Measurements from ENCODE around the gene NUAK1.

Gene NUAK1

DNA sequence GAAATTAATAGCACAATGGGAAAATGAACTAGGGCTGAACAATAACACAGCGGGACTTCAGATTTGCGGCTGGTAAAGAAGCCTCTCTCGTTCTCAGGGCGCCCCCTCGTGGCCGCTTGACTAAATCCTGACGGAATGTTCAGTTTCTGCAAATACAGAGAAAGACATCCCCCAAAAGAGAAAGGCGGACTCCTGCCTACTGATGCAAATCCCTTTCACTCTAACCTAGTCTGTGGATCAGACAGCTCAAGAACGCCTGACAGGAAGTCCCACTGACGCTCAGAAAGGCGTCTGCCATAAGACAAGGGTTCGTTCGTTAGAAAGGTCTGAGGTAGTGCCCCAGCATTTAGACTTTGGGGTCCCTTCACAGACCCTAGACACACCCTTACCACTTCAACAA is 2.5 kb downstream of the NUAK1 start:
- H3K4me1 ChIP-seq (ENCODE audit: control insufficient read depth, insufficient read depth, low read length): peaks cover 64% of the 10 kb centered on the region

DNA sequence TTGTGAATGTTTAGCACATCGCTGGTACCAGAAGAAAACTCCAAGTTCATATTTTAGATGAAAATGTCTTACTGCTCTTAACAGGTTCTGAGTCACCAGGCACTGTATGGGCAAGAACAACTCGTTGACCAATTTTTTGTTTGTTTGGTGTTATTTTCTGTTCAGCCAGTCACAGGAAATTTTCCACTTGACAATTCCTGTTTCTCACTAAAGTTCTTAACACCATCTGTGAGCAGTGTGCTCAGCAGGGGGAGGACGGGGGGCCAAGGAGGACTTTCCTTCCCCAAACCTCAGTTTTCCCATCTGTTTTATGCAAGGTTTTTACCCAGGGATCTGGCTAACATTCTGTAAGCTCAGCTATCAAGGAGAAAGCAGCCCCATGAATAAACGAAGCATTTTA is 3.0 kb downstream of the NUAK1 start:
- Histone ChIP-seq H3K4me1 (ENCODE audit: control insufficient read depth, insufficient read depth, low read length) (peaks cover 64% of the 10 kb centered on the region), H3K9ac (ENCODE audit: low read depth, low read length) (peak overlapping the region; percentile 75), H3K4me2 (ENCODE audit: low read length) (peak overlapping the region; percentile 94), H3K9me3 (replicated peaks; ENCODE audit: low read length) (no peaks in the 10 kb centered on the region), H3K36me3 (ENCODE audit: insufficient read depth, low read length) (no peaks in the 10 kb centered on the region), H3K27me3 (ENCODE audit: control insufficient read depth, insufficient read depth, low read length) (no peaks in the 10 kb centered on the region), H3K4me3 (ENCODE audit: low read length) (peak overlapping the region; percentile 59)

More for the DNA sequence above, 2.5 kb downstream of the NUAK1 start:
- no peaks in the 10 kb centered on the region for H3K9me3 ChIP-seq (replicated peaks; ENCODE audit: low read length)
- peak overlapping the region; percentile 94 for H3K4me2 ChIP-seq (ENCODE audit: low read length)
- peak overlapping the region; percentile 94 for H3K9ac ChIP-seq (ENCODE audit: low read depth, low read length)
- H3K36me3 ChIP-seq (ENCODE audit: insufficient read depth, low read length): no peaks in the 10 kb centered on the region
- H3K4me3 ChIP-seq (ENCODE audit: low read length): peak overlapping the region; percentile 85
- no peaks in the 10 kb centered on the region for H3K27me3 ChIP-seq (ENCODE audit: control insufficient read depth, insufficient read depth, low read length)

DNA sequence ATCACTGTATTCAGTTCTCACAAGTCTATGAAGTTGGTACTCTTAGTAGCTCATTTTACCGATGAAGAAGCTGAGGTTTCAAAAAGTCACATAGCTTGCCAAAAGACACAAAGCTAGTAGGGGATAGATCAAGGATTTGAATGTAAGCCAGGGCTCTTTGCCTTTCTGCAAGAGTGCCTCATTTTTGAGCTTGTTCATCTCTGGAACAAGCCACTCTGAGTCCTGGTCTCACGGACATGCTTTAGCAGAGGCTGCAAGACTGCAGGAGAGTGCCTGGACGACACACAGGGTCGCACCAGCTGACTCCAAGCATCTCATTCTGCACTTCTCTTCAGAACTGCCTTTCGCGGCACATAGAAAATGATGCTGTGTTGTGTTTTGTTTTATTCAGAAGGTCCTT is 3.7 kb downstream of the NUAK1 start:
- no peak overlapping the region for H3K4me3 ChIP-seq (ENCODE audit: low read length)

DNA sequence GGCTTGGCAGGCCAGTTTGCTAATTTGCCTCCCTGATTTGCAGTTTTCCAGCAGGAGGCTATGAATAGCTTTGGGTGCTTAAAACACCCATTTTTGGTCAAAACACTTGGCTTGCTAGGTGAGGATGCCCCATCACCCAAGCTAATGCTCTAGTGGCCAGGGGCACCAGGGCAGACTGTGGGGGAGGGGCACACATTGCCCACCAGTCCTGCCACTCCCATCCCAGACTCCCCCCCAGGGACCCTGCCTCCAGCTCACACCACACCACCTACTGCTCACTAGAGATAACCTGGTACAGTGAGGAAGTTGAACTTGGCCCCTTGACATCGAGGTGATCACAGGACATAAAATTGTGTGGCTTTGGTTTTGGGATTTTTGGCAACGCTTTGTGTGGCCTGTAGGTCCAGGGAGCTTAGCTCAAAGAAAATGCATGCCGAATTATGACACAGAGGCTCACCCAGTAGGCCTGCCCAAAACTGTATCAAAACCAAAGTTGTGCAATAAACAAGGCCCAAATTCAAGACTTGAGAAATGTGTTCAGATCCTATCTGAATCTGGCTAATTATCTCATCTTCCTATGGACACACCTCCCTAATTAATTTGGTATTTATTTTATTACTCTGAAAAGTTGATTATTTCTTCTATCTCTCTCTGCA is 4.3 kb downstream of the NUAK1 start:
- Histone ChIP-seq H3K36me3 (ENCODE audit: insufficient read depth, low read length) (no peaks in the 10 kb centered on the region), H3K4me2 (ENCODE audit: low read length) (no peak overlapping the region), H3K9me3 (replicated peaks; ENCODE audit: low read length) (no peaks in the 10 kb centered on the region), H3K27me3 (ENCODE audit: control insufficient read depth, insufficient read depth, low read length) (no peaks in the 10 kb centered on the region), H3K4me3 (ENCODE audit: low read length) (no peak overlapping the region), H3K4me1 (ENCODE audit: control insufficient read depth, insufficient read depth, low read length) (peaks cover 52% of the 10 kb centered on the region), H3K9ac (ENCODE audit: low read depth, low read length) (no peak overlapping the region)

More for the DNA sequence above, 3.7 kb downstream of the NUAK1 start:
- peaks cover 58% of the 10 kb centered on the region for H3K4me1 ChIP-seq (ENCODE audit: control insufficient read depth, insufficient read depth, low read length)
- peak overlapping the region; percentile 94 for H3K4me2 ChIP-seq (ENCODE audit: low read length)
- H3K9ac ChIP-seq (ENCODE audit: low read depth, low read length): no peak overlapping the region
- H3K9me3 ChIP-seq (replicated peaks; ENCODE audit: low read length): no peaks in the 10 kb centered on the region
- no peaks in the 10 kb centered on the region for H3K36me3 ChIP-seq (ENCODE audit: insufficient read depth, low read length)
- H3K27me3 ChIP-seq (ENCODE audit: control insufficient read depth, insufficient read depth, low read length): no peaks in the 10 kb centered on the region

DNA sequence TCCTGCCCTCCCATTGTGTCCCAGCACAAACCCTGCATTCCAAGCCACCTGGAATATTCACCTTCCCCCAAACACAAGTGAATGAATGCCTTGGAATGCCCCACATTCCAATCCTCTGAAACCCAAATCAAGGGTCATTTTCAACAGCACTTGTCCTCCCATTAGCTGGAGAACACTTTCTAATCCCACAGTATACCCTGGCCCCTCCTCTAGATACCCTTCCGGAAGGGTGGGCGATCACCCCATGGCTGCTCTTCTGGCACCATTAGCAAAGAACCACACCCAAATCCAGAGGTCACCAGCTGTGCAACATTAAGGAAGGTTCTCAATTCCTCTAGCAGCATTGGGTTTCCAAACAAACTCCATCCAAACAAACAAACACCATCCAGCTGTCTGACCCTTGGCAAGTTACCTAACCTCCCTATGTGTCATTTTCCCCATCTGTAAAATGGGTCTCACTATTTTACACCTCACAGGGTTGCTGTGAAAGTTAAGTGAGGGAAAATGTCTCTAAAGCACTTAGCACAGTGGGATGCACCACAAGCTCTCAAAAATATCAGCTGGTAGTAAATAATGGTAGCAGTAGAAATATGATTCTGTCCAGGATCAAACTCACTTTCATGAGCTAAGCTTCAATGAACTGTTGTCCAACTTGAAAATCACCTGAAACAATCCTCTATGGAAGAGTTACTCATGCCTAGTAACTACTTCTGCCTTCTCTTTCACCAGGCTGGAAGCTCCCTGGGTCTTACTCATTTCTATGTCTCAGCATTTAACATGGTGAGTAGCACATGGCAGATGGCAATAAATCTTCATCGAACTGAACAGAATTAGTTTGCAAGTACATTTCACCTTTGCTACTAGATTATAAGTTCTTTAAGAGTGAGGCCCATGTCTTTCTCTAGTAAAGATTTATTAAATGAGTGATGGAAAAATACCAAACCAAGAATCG is 5.3 kb downstream of the NUAK1 start:
- peaks cover 52% of the 10 kb centered on the region for H3K4me1 ChIP-seq (ENCODE audit: control insufficient read depth, insufficient read depth, low read length)

DNA sequence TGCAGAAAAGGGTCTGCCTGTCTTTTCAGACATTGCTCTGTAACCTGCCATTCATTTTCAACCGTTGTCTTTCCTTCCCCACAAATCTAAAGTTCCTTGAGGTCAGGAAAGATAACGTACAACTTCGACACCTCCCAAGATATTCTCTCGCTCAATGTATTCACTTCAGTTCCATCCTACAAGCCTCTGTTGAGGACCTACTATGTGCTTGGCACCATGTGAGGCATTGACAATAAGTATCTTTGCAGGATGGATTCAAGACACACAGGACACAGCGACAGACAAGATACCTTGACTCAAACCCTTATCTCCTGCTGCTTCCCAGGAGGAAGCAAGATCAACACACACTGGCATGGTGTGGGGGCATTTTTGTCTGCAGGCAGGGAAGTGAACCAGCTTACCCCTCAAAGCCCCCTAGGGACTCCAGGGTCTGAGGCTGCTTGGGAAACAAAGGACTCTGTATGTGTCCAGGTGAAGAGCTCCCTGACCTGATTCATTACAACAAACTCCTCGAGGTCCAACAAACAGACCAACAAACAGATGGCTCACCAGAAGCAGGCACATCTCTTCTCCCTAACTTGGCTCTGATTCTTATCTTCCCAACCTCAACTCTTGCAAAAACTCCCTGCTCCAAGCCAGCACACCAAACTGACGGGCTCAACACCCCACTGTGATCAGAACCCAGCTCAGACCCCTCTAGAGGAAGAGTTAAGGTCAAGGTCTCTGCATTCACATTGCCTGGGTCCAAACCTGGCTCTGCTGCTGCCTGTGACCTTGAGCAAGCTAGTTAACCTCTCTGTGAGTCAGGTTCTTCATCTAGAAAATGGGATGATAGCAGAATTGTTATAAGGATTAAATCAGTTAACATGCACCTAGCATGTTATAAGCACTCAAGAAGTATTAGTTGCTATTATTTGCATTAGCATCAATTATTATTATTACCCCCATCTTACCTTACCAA is 6.3 kb downstream of the NUAK1 start:
- Histone ChIP-seq H3K4me1 (ENCODE audit: control insufficient read depth, insufficient read depth, low read length) (peaks cover 47% of the 10 kb centered on the region), H3K27me3 (ENCODE audit: control insufficient read depth, insufficient read depth, low read length) (no peaks in the 10 kb centered on the region), H3K4me3 (ENCODE audit: low read length) (no peak overlapping the region), H3K36me3 (ENCODE audit: insufficient read depth, low read length) (no peaks in the 10 kb centered on the region), H3K4me2 (ENCODE audit: low read length) (no peak overlapping the region), H3K9ac (ENCODE audit: low read depth, low read length) (no peak overlapping the region), H3K9me3 (replicated peaks; ENCODE audit: low read length) (no peaks in the 10 kb centered on the region)

More for the DNA sequence above, 5.3 kb downstream of the NUAK1 start:
- Histone ChIP-seq H3K4me2 (ENCODE audit: low read length) (no peak overlapping the region), H3K9me3 (replicated peaks; ENCODE audit: low read length) (no peaks in the 10 kb centered on the region), H3K27me3 (ENCODE audit: control insufficient read depth, insufficient read depth, low read length) (no peaks in the 10 kb centered on the region), H3K36me3 (ENCODE audit: insufficient read depth, low read length) (no peaks in the 10 kb centered on the region), H3K4me3 (ENCODE audit: low read length) (no peak overlapping the region), H3K9ac (ENCODE audit: low read depth, low read length) (no peak overlapping the region)

DNA sequence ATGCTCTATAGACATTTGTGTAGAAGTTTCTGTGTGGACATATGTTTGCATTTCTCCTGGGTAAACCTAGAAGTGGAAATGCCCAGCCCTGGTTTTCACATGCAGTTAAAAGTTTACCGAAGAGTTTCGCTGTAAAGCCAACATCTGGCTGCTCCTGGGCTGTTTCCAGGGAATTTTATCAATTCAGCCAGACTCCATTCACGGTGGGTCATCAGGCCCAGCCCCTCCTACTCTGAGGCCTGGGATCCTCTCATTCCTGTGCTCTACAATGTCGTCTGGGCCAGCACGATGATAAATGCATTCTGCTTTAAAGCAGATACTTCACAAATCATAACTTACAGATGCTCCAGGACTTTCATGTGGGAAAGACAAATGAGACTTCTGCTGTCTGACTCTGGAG is 7.1 kb downstream of the NUAK1 start:
- no peaks in the 10 kb centered on the region for H3K36me3 ChIP-seq (ENCODE audit: insufficient read depth, low read length)
- H3K4me1 ChIP-seq (ENCODE audit: control insufficient read depth, insufficient read depth, low read length): peaks cover 51% of the 10 kb centered on the region
- H3K4me2 ChIP-seq (ENCODE audit: low read length): no peak overlapping the region
- H3K9ac ChIP-seq (ENCODE audit: low read depth, low read length): no peak overlapping the region
- no peaks in the 10 kb centered on the region for H3K9me3 ChIP-seq (replicated peaks; ENCODE audit: low read length)
- no peaks in the 10 kb centered on the region for H3K27me3 ChIP-seq (ENCODE audit: control insufficient read depth, insufficient read depth, low read length)
- no peak overlapping the region for H3K4me3 ChIP-seq (ENCODE audit: low read length)

DNA sequence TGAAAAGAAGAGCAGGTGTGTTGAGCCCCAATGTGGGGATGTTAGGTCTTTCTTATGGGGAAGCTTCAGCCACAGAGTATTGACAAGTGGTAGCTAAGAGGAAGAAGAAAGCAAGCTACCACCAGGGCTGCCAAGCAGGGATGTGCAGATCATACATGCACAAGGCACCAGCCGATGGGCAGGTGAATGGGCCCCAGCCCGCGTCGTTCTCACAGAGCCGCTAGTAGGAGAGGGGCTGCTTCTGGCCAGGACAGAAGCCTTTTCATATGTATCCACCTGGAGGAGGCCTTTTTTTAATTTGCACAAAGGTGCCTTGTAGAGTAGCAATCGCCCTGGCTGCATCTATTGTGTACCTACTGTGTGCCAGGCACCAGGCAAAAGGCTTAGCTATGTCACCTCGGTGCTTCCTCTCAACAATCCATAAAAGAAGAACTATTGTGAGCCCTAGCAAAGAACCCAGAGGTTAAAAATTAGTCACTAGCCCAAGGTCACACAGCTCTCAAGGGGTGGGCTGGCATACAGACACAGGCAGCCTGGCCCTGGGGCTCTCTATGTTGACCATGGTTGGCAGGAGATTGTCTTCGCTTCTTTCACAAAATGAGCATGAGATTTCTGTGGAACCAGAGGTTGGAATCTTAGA is 8.2 kb downstream of the NUAK1 start:
- Histone ChIP-seq H3K4me1 (ENCODE audit: control insufficient read depth, insufficient read depth, low read length) (peaks cover 52% of the 10 kb centered on the region), H3K27me3 (ENCODE audit: control insufficient read depth, insufficient read depth, low read length) (no peaks in the 10 kb centered on the region), H3K4me2 (ENCODE audit: low read length) (no peak overlapping the region), H3K4me3 (ENCODE audit: low read length) (no peak overlapping the region), H3K36me3 (ENCODE audit: insufficient read depth, low read length) (no peaks in the 10 kb centered on the region), H3K9me3 (replicated peaks; ENCODE audit: low read length) (no peaks in the 10 kb centered on the region), H3K9ac (ENCODE audit: low read depth, low read length) (no peak overlapping the region)

DNA sequence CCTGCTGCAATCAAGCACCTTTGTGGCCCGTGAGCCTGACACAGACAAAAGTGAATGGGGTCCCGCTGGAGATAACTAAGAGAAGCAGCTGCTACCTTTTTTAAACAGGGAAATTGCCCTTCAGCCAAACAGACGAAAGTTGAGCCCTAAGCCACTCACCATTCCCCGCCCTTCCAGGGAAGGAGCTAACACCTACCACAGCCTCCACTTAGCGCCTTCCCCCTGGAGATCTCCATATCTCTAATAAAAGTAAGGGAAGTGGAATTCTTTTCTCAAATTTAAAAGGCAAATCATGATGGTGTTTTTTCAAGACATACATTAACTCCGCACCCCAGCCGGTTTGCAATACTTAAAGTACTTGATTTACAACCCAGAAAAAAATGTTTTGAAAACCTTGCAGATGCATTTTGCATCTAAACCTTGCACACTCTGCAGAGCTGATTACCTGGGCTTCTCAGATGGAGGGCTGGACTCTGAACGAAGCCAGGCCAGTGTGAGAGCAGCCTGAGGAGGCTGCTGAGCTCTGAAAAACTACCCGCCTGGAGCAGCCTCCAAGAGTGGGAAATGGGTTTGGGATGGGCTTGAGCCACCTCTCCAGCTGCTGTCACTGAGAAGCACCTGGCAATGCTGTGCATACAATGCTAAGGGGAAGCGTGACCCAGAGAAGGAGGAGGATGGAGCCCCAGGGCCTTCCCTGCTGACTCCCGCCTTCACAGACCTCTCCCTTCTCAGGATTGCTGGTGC is 10.0 kb downstream of the NUAK1 start:
- Histone ChIP-seq H3K4me2 (ENCODE audit: low read length) (no peak overlapping the region), H3K4me3 (ENCODE audit: low read length) (no peak overlapping the region), H3K9me3 (replicated peaks; ENCODE audit: low read length) (no peaks in the 10 kb centered on the region), H3K9ac (ENCODE audit: low read depth, low read length) (no peak overlapping the region), H3K27me3 (ENCODE audit: control insufficient read depth, insufficient read depth, low read length) (no peaks in the 10 kb centered on the region), H3K36me3 (ENCODE audit: insufficient read depth, low read length) (no peaks in the 10 kb centered on the region), H3K4me1 (ENCODE audit: control insufficient read depth, insufficient read depth, low read length) (peaks cover 50% of the 10 kb centered on the region)

DNA sequence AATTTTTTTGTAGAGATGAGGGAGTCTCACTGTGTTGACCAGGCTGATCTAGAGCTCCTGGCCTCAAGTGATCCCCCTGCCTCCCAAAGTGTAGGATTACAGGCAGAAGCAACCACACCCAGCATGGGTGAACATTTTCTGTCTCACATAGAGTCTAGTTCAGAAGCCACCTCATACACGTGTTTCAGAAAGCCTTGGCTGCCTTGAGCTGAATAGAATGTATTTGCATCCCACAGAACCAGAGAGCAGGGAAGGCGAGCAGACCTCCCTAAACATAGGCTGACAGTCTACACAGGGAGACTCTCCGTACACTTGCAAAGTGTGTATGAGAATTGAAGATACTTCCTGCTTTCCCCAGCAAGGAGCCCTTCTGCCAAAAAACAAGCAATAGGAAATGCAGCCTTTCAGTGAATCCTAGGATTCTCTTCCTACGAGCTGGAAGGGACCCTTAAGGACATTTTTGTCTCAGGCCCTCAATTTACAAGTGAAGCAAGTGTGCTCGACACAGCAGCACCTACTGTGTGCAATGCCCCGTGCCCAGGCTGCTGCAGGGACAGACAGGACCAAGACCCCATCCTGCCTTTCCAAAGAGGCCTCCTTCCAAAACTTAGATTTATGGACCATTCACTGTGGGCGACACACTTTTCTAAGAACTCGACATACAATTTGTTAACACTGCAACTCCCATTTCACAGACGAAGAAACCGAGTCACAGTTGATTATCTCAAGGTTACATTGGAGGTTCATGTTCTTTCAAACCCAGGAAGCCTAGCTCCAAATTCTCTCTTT is 11.2 kb downstream of the NUAK1 start:
- peaks cover 51% of the 10 kb centered on the region for H3K4me1 ChIP-seq (ENCODE audit: control insufficient read depth, insufficient read depth, low read length)
- H3K4me2 ChIP-seq (ENCODE audit: low read length): no peak overlapping the region
- no peaks in the 10 kb centered on the region for H3K36me3 ChIP-seq (ENCODE audit: insufficient read depth, low read length)
- no peak overlapping the region for H3K9ac ChIP-seq (ENCODE audit: low read depth, low read length)
- no peaks in the 10 kb centered on the region for H3K27me3 ChIP-seq (ENCODE audit: control insufficient read depth, insufficient read depth, low read length)
- no peak overlapping the region for H3K4me3 ChIP-seq (ENCODE audit: low read length)
- H3K9me3 ChIP-seq (replicated peaks; ENCODE audit: low read length): no peaks in the 10 kb centered on the region
